Forelimb muscle (tissue), 1 donor: ENCODE results near the gene AGRN. TPM values are rescaled to one million over a fixed set of nuclear protein-coding genes. Genes with fewer than 3 reads are reported as not detected.
"Not testable (repeated sequence)": the region's sequence is repeated elsewhere in the genome, so short reads cannot be mapped to it uniquely, and the experiment has no call there.

Source experiments
- DNase-seq: peaks from one replicate; pipeline ENCODE4 v3.0.0-alpha.2; 2013; ENCODE audit warnings: low read depth
- polyA plus RNA-seq: library from polyadenylated mRNA; unstranded; fragments of 120-200 nt; gene quantifications from one replicate; pipeline ENCODE4 v1.2.1, GENCODE V29; 2013; ENCODE audit not compliant: insufficient read length

The AGRN gene
- polyA plus RNA-seq, 1 donor = 37.5 TPM

- DNase-seq = no peak
Observed at GRCh38 chr1:1019122-1019999, 559 bp upstream of the AGRN start.

- DNase-seq = no peak
Observed at GRCh38 chr1:1020415-1021009, 592 bp downstream of the AGRN start.

- DNase-seq = no peak
Observed at GRCh38 chr1:1021010-1021919, 1.3 kb downstream of the AGRN start.

GRCh38 chr1:1021920-1022259 is 2.0 kb downstream of the AGRN start:
- DNase-seq = no peak

GRCh38 chr1:1022302-1023009 is 2.5 kb downstream of the AGRN start:
- no peak for DNase-seq

GRCh38 chr1:1023700-1024099 is 3.8 kb downstream of the AGRN start:
- no peak for DNase-seq

GRCh38 chr1:1024149-1024770 is 4.3 kb downstream of the AGRN start:
- DNase-seq = no peak

GRCh38 chr1:1024771-1025699 is 5.1 kb downstream of the AGRN start:
- no peak for DNase-seq

- no peak for DNase-seq
Observed at GRCh38 chr1:1025730-1026129, 5.8 kb downstream of the AGRN start.

GRCh38 chr1:1026599-1027413 is 6.9 kb downstream of the AGRN start:
- DNase-seq = no peak

- no peak for DNase-seq
Observed at GRCh38 chr1:1027791-1028190, 7.9 kb downstream of the AGRN start.

- not testable (repeated sequence) for DNase-seq
Observed at GRCh38 chr1:1030867-1031658, 11.1 kb downstream of the AGRN start.

GRCh38 chr1:1031659-1032235 is 11.8 kb downstream of the AGRN start:
- no peak for DNase-seq

- no peak for DNase-seq
Observed at GRCh38 chr1:1032424-1032823, 12.5 kb downstream of the AGRN start.

GRCh38 chr1:1033009-1033587 is 13.2 kb downstream of the AGRN start:
- no peak for DNase-seq

- no peak for DNase-seq
Observed at GRCh38 chr1:1033731-1034438, 14.0 kb downstream of the AGRN start.

- no peak for DNase-seq
Observed at GRCh38 chr1:1034439-1034781, 14.5 kb downstream of the AGRN start.
